SJCRH30 (cell line): ENCODE data around the gene PRPF38B. TPM values are rescaled to one million over a fixed set of nuclear protein-coding genes. Genes with fewer than 3 reads are reported as not detected.
"Not testable (repeated sequence)": the region's sequence is repeated elsewhere in the genome, so short reads cannot be mapped to it uniquely, and the experiment has no call there.

Source experiments
- DNase-seq, 2 experiments: peaks; one replicate each; pipeline ENCODE4 v3.0.0-alpha.2; 2015 to 2020
- H3K27ac ChIP-seq: fragments of 250-450 bp; sonication (Bioruptor Pico); 2 replicates; pipeline ENCODE4 v1.5.1; 2020; ENCODE audit warnings: mild to moderate bottlenecking, moderate library complexity
- H3K27me3 ChIP-seq: fragments of 250-450 bp; sonication (Bioruptor Pico); 2 replicates; pipeline ENCODE4 v1.5.1; 2020; ENCODE audit warnings: mild to moderate bottlenecking, moderate library complexity
- H3K36me3 ChIP-seq: fragments of 250-450 bp; sonication (Bioruptor Pico); 2 replicates; pipeline ENCODE4 v1.5.1; 2020; ENCODE audit warnings: mild to moderate bottlenecking, moderate library complexity
- H3K4me1 ChIP-seq: fragments of 250-450 bp; sonication (Bioruptor Pico); 2 replicates; pipeline ENCODE4 v1.5.1; 2020; ENCODE audit warnings: mild to moderate bottlenecking, moderate library complexity
- H3K4me3 ChIP-seq: fragments of 250-450 bp; sonication (Bioruptor Pico); 2 replicates; pipeline ENCODE4 v1.5.1; 2020; ENCODE audit warnings: mild to moderate bottlenecking, moderate library complexity
- H3K9me3 ChIP-seq: fragments of 250-450 bp; sonication (Bioruptor Pico); replicated peaks from 2 replicates; pipeline ENCODE4 v1.5.1; 2020; ENCODE audit warnings: mild to moderate bottlenecking, moderate library complexity
- total RNA-seq: library from RNA; depleted of rRNA; stranded (reverse); fragments of >200 nt; shearing (Covaris generic); gene quantifications from 2 replicates; pipeline ENCODE4 v1.2.3, GENCODE V29; 2014

The PRPF38B gene
- total RNA-seq, 1 experiment from 2014 or later, result 43.5 TPM

DNA sequence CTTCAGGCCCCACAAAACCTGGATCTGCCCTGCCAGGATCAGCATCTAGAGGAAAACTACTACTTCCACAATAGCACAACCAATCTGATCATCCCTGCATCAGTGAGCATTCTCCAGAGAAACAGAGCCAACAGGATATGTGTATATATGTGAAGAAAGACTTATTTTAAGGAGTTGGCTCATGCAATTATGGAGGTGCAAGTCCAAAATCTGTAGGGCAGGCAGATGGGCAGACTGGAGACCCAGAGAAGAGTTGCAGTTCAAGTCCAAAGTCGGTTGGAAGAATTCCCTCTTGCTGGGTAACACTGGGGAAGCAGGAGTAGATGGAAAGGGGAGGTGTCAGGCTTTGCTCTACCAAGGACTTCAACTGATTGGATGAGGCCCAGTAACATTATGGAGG, 26.3 kb upstream of the PRPF38B start:
- H3K27me3 ChIP-seq, result no peaks in the 10 kb centered on the region
- no peaks in the 10 kb centered on the region for H3K36me3 ChIP-seq
- H3K4me3 ChIP-seq, result no peak overlapping the region
- no peaks in the 10 kb centered on the region for H3K9me3 ChIP-seq
- no peaks in the 10 kb centered on the region for H3K4me1 ChIP-seq
- H3K27ac ChIP-seq, result no peak overlapping the region
- no peak for DNase-seq

DNA sequence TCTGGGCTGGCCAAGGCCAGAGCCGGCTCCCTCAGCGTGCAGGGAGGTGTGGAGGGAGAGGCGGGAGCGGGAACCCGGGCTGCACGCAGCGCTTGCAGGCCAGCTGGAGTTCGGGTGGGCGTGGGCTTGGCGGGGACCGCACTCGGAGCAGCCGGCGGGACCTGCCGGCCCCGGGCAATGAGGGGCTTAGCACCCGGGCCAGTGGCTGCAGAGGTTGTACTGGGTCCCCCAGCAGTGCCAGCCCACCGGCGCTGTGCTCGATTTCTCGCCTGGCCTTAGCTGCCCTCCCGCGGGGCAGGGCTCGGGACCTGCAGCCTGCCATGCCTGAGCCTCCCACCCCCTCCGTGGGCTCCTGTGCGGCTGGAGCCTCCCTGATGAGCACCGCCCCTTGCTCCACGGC, 24.7 kb upstream of the PRPF38B start:
- H3K4me3 ChIP-seq, DNase-seq, H3K36me3 ChIP-seq, H3K9me3 ChIP-seq, H3K27ac ChIP-seq, H3K4me1 ChIP-seq, H3K27me3 ChIP-seq: not testable (repeated sequence)

- Histone ChIP-seq H3K4me1 (no peaks in the 10 kb centered on the region), H3K36me3 (no peaks in the 10 kb centered on the region), H3K27me3 (no peaks in the 10 kb centered on the region; the same call in 1 of the 2 replicates), H3K27ac (no peak overlapping the region), H3K4me3 (no peak overlapping the region), H3K9me3 (no peaks in the 10 kb centered on the region)
- DNase-seq, result no peak
Observed at GRCh38 chr1:108668777-108669176, 23.3 kb upstream of the PRPF38B start.

DNA sequence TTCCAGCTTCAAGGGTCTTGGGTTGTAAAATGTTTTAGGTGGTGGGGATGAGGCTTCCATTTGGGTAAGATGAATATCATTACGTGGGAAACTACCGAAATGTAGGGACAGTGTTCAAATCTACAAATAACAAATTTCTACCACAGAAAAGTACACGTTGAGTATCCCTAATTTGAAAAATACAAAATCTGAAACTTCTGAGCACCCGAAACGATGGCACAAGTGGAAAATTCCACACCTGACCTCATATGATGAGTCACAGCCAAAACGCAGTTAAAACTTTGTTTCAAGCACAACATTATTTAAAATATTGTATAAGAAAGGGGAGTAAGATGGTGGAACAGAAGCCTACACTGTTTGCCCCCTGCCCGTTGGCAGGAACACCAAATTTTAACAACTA, 22.4 kb upstream of the PRPF38B start:
- Histone ChIP-seq H3K4me1 (no peaks in the 10 kb centered on the region), H3K27me3 (no peaks in the 10 kb centered on the region; the same call in 1 of the 2 replicates), H3K9me3 (no peaks in the 10 kb centered on the region), H3K36me3 (no peaks in the 10 kb centered on the region), H3K4me3 (no peak overlapping the region), H3K27ac (no peak overlapping the region)
- no peak for DNase-seq

DNA sequence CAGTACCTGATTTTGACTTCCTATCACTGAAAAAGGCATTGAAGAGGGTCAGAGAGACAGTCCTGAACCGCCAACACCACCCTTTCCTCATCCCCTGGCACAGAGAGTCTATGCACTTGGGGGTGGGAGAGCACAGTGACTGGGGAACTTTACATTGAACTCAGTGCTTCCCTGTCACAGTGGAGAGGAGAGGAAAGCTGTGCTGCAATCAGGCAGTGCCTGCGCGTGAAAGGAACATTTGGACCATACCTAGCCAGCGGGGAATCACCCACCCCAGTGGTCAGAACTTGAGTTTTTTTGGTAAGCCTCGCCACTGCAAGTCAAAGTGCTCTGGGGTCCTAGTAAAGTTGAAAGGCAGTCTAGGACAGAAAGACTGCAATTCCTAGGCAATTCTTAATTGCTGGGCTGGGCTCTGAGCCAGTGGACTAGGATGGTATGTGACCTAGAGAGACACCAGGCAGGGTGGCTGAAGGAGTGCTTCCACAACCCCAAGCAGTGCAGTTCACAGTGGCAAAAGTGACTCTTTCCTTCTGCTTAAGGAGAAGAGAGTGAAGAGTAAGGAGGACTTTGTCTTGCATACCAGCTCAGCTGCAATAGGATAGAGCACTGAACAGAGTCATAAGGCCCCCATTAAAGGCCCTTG, 21.9 kb upstream of the PRPF38B start:
- H3K4me1 ChIP-seq, result no peaks in the 10 kb centered on the region
- no peaks in the 10 kb centered on the region; the same call in 1 of the 2 replicates for H3K27me3 ChIP-seq
- H3K4me3 ChIP-seq, result no peak overlapping the region
- no peak for DNase-seq
- no peaks in the 10 kb centered on the region for H3K9me3 ChIP-seq
- H3K36me3 ChIP-seq, result no peaks in the 10 kb centered on the region
- no peak overlapping the region for H3K27ac ChIP-seq

- DNase-seq, result no peak
- no peak overlapping the region for H3K4me3 ChIP-seq
- H3K9me3 ChIP-seq, result no peaks in the 10 kb centered on the region
- H3K4me1 ChIP-seq, result no peaks in the 10 kb centered on the region
- H3K27ac ChIP-seq, result no peak overlapping the region
- no peaks in the 10 kb centered on the region; the same call in 1 of the 2 replicates for H3K27me3 ChIP-seq
- no peaks in the 10 kb centered on the region for H3K36me3 ChIP-seq
Observed at GRCh38 chr1:108671143-108671542, 21.0 kb upstream of the PRPF38B start.

GRCh38 chr1:108678706-108679105, 13.4 kb upstream of the PRPF38B start:
- DNase-seq, result no peak
- Histone ChIP-seq H3K36me3 (no peaks in the 10 kb centered on the region), H3K4me3 (no peak overlapping the region), H3K27me3 (no peaks in the 10 kb centered on the region), H3K4me1 (no peaks in the 10 kb centered on the region), H3K27ac (no peak overlapping the region), H3K9me3 (no peaks in the 10 kb centered on the region)

GRCh38 chr1:108679586-108680213, 12.4 kb upstream of the PRPF38B start:
- Histone ChIP-seq H3K27ac (no peak overlapping the region), H3K36me3 (no peaks in the 10 kb centered on the region), H3K9me3 (no peaks in the 10 kb centered on the region), H3K4me3 (no peak overlapping the region), H3K27me3 (no peaks in the 10 kb centered on the region), H3K4me1 (no peaks in the 10 kb centered on the region)
- no peak for DNase-seq

DNA sequence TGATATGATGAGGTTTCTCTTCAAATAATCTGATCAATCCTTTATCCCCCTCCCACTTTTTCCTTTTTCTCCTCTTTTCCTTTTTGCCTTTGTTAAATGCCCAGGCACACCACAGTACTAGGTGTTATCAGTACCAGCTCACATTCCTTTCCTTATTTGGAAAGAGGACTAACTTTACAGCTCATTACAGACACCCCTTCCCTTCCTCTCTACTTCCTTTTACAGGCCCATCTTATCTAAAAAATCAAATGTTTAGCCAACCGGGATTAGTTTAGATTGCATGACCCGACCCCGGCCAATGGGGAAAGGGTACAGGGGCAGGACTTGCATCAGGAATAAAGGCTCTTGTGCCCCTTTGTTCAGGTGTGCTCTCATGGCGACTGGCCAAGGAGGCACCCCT, 10.4 kb upstream of the PRPF38B start:
- H3K27ac ChIP-seq, H3K4me1 ChIP-seq, DNase-seq, H3K36me3 ChIP-seq, H3K27me3 ChIP-seq, H3K4me3 ChIP-seq, H3K9me3 ChIP-seq: not testable (repeated sequence)

- no peaks in the 10 kb centered on the region for H3K9me3 ChIP-seq
- H3K4me1 ChIP-seq, result peaks cover 5% of the 10 kb centered on the region; the same call in 1 of the 2 replicates
- peak; percentile 19 to 63 for DNase-seq
- H3K27ac ChIP-seq, result no peak overlapping the region
- H3K36me3 ChIP-seq, result no peaks in the 10 kb centered on the region
- no peaks in the 10 kb centered on the region for H3K27me3 ChIP-seq
- H3K4me3 ChIP-seq, result no peak overlapping the region
Observed at GRCh38 chr1:108685529-108685928, 6.6 kb upstream of the PRPF38B start.

DNA sequence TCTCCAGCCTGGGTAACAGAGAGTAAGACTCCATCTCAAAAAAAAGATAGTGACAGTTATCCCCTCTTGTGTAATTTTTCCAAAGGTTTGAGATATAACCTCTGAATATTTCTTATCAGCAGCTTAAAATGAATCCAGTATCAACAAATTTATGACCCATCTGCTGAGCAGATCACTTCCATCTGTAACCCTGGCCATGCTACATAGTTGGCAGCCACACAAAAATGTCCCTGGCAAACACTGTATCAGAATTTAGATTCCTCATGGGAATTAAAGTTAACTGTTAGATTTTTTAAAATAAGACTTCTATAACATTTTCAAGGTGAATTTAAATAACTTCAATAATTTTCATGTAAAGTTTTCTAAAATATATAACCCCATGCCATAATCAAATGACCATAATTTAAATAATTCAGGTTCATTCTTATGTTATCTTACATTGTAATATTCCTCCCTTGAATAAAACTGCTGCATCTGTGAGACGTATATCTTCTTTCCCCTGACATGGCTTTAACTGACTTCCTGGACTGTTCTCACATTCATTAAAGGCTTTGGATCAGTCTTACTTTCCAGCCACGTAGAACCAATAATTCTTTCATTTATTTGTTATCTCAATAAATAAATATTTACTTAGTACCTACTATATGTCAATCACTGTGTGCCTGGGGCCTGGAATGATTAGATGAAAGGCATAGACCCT, 5.3 kb upstream of the PRPF38B start:
- no peak for DNase-seq
- no peaks in the 10 kb centered on the region for H3K36me3 ChIP-seq
- H3K27ac ChIP-seq, result no peak overlapping the region
- H3K4me3 ChIP-seq, result no peak overlapping the region
- no peaks in the 10 kb centered on the region for H3K9me3 ChIP-seq
- H3K27me3 ChIP-seq, result no peaks in the 10 kb centered on the region
- H3K4me1 ChIP-seq, result peaks cover 5% of the 10 kb centered on the region; the same call in 1 of the 2 replicates

GRCh38 chr1:108691128-108691941, 775 bp upstream of the PRPF38B start:
- no peak for DNase-seq

DNA sequence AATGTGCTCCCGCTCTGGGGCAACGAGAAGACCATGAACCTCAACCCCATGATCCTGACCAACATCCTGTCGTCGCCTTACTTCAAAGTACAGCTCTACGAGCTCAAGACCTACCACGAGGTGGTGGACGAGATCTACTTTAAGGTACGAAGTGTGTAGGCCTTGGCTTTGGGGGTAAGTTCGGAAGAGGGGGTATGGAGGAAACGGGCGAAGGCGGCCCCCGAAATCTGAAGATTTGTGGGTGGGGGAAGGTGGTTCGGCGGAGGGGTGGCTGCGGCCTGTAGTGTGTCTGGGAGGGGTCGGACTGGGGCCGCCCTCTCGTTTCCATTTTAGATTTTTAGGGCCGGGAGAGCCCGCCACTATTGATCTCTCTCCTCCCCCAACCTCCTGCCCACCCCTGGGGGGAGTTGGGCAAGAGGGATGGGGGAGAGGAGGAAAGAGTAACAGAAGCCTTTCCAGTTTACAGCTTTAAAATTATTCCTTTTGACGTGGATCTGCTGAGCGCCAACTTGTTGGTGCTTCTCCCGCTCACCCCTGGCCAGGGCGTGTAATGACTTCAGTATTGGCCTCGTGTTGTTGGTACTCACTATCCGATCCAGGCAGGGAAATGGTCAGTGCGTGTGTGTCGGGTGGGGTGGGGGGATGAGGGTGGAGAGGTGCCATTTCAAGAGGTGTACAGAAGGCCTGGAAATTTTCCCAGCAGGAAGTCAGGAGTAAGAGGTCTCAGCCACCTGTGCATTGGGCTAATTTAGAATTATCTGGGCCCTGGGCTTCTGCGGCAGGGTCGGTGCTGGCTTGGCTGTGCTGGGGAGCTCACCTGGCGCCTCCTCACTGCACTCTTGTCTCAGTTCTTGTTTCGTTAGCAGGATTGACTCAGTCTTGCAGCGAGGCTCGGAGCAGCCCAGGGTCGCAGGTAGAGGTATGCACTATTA, 880 bp downstream of the PRPF38B start:
- H3K36me3 ChIP-seq, result peaks cover 40% of the 10 kb centered on the region
- H3K9me3 ChIP-seq, result no peaks in the 10 kb centered on the region
- peak overlapping the region; percentile 75 for H3K4me3 ChIP-seq
- H3K4me1 ChIP-seq, result 0 out of 2 replicates have a peak, but pooled peaks cover 6% of the 10 kb centered on the region
- H3K27ac ChIP-seq, result peak overlapping the region; percentile 86
- H3K27me3 ChIP-seq, result no peaks in the 10 kb centered on the region
- peak; percentile 52 to 56 for DNase-seq

More at GRCh38 chr1:108691128-108691941, 775 bp upstream of the PRPF38B start:
- H3K4me3 ChIP-seq, result peak overlapping the region; percentile 75
- peak overlapping the region; percentile 86 for H3K27ac ChIP-seq
- H3K27me3 ChIP-seq, result no peaks in the 10 kb centered on the region
- H3K9me3 ChIP-seq, result no peaks in the 10 kb centered on the region
- 0 out of 2 replicates have a peak, but pooled peaks cover 6% of the 10 kb centered on the region for H3K4me1 ChIP-seq
- H3K36me3 ChIP-seq, result peaks cover 25% of the 10 kb centered on the region

GRCh38 chr1:108695535-108695934, 3.4 kb downstream of the PRPF38B start:
- Histone ChIP-seq H3K4me3 (no peak overlapping the region), H3K27me3 (no peaks in the 10 kb centered on the region), H3K36me3 (peaks cover 66% of the 10 kb centered on the region), H3K27ac (no peak overlapping the region), H3K4me1 (0 out of 2 replicates have a peak, but pooled peaks cover 6% of the 10 kb centered on the region), H3K9me3 (no peaks in the 10 kb centered on the region)
- DNase-seq, result no peak
